NCI-H226 (cell line): ENCODE measurements around the gene LCE1E.

Experiments
- DNase-seq: peaks from one replicate; pipeline ENCODE4 v3.0.0-alpha.2; 2015

LCE1E gene

GRCh38 chr1:152783095-152783494 lies 3.0 kb upstream of the LCE1E start:
- DNase-seq, result no peak

- DNase-seq, result no peak
Measured at GRCh38 chr1:152795686-152796085, 9.6 kb downstream of the LCE1E start.

GRCh38 chr1:152796421-152796820 lies 10.4 kb downstream of the LCE1E start, which contains the start of gene LCE1D:
Gene LCE1D, plus strand, starts transcription at chr1:152796721. Its CDS starts 1,074 bp downstream, at chr1:152797795.
- no peak for DNase-seq

GRCh38 chr1:152801333-152801732 lies 15.3 kb downstream of the LCE1E start:
- DNase-seq, result no peak

GRCh38 chr1:152806576-152806975 lies 20.5 kb downstream of the LCE1E start, which contains the start of gene LCE1C:
Gene LCE1C, minus strand, starts transcription at chr1:152806651. Its CDS starts 1,173 bp downstream, at chr1:152805478.
- DNase-seq, result no peak

- DNase-seq, result no peak
Measured at GRCh38 chr1:152811050-152811449, 25.0 kb downstream of the LCE1E start.

- DNase-seq, result no peak
Measured at GRCh38 chr1:152811671-152812070, 25.6 kb downstream of the LCE1E start, which contains the start of gene LCE1B. Gene LCE1B, plus strand, starts transcription at chr1:152811971. Its CDS starts 476 bp downstream, at chr1:152812447.

- no peak for DNase-seq
Measured at GRCh38 chr1:152817309-152817708, 31.3 kb downstream of the LCE1E start.

GRCh38 chr1:152823294-152823693 lies 37.2 kb downstream of the LCE1E start:
- DNase-seq, result no peak

GRCh38 chr1:152824964-152825363 lies 38.9 kb downstream of the LCE1E start:
- DNase-seq, result no peak

- DNase-seq, result no peak
Measured at GRCh38 chr1:152827173-152827572, 41.1 kb downstream of the LCE1E start, which contains the start of gene LCE1A. Gene LCE1A, plus strand, starts transcription at chr1:152827473. Its CDS starts 0 bp downstream, at chr1:152827473.

- DNase-seq, result no peak
Measured at GRCh38 chr1:152836870-152837269, 50.8 kb downstream of the LCE1E start.
